T-cell (primary cell): ENCODE measurements around the gene PPHLN1. TPM values are rescaled to one million over a fixed set of nuclear protein-coding genes. Genes with fewer than 3 reads are reported as not detected.
A peak's percentile ranks its signal among the peaks of the same experiment; 100 is the strongest.

Source experiments
- ATAC-seq, 4 experiments: fragments of 200-7000 bp in 3 of 4; fragments of 150-1000 bp in 1 of 4; cut with Tn5 transposase; replicated peaks in 1 of 4; 1 replicate in 3 of 4; 2 replicates in 1 of 4; pipeline ENCODE4 v1.10.0; 2021; ENCODE audit warnings: moderate library complexity in 3 of 4, mild to moderate bottlenecking in 2 of 4, moderate number of reproducible peaks in 1 of 4
- CTCF ChIA-PET, 2 donors: fragments of 300-600 bp; sonication (Branson Sonifier 250); formaldehyde crosslinking; loops; one replicate each; lab custom pipeline; 2022; ENCODE audit warnings: antibody characterized with exemption in 2 of 2; lab: Charles Lee
- POLR2A ChIA-PET, 2 donors: fragments of 300-600 bp; sonication (Branson Sonifier 250); formaldehyde crosslinking; loops; one replicate each; lab custom pipeline; 2022; ENCODE audit warnings: antibody characterized with exemption in 2 of 2; lab: Charles Lee
- DNase-seq, 35 experiments: peaks; one replicate each; pipeline versions ENCODE4 v3.0.0 to v3.0.0-alpha.2; 2013 to 2023
- H3K27ac ChIP-seq: one replicate; pipeline ENCODE4 v1.5.1; 2013; ENCODE audit warnings: low read length
- H3K27me3 ChIP-seq, 2 experiments: replicated peaks in 1 of 2; 1 replicate in 1 of 2; 2 replicates in 1 of 2; pipeline versions ENCODE4 v1.6.1 to v1.7.0; 2013; ENCODE audit warnings: low read length in 1 of 2, mixed read lengths in 1 of 2; ENCODE audit not compliant: control insufficient read depth in 2 of 2, insufficient read depth in 2 of 2; ENCODE audit errors: extremely low read depth in 1 of 2
- H3K36me3 ChIP-seq, 2 donors: 1 replicate in 1 of 2; 2 replicates in 1 of 2; pipeline versions ENCODE4 v1.6.1 to v1.7.0; 2013; ENCODE audit warnings: low read length in 1 of 2; ENCODE audit not compliant: control insufficient read depth in 2 of 2, insufficient read depth in 1 of 2; ENCODE audit errors: extremely low read depth in 1 of 2
- H3K4me1 ChIP-seq, 2 experiments: 1 replicate in 1 of 2; 2 replicates in 1 of 2; pipeline versions ENCODE4 v1.6.1 to v1.7.0; 2013; ENCODE audit warnings: low read length in 2 of 2, mixed read lengths in 1 of 2; ENCODE audit not compliant: insufficient read depth in 2 of 2, control insufficient read depth in 1 of 2; ENCODE audit errors: extremely low read depth in 1 of 2
- H3K4me3 ChIP-seq, 2 donors: 1 replicate in 1 of 2; 2 replicates in 1 of 2; pipeline versions ENCODE4 v1.5.1 to v1.7.0; 2013; ENCODE audit warnings: mild to moderate bottlenecking in 2 of 2, low read length in 1 of 2, moderate library complexity in 1 of 2; ENCODE audit not compliant: control insufficient read depth in 1 of 2; ENCODE audit errors: extremely low read depth in 1 of 2
- H3K9me3 ChIP-seq: 2 replicates; pipeline ENCODE4 v1.7.0; 2013
- H3K27ac Mint-ChIP-seq, 2 donors: one replicate each; pipeline ENCODE4 v1.8.0; 2020 to 2021; ENCODE audit warnings: mild to moderate bottlenecking in 2 of 2, mixed read lengths in 2 of 2
- H3K27me3 Mint-ChIP-seq, 2 donors: one replicate each; pipeline ENCODE4 v1.8.0; 2021 to 2022; ENCODE audit warnings: mixed read lengths in 2 of 2
- H3K36me3 Mint-ChIP-seq: one replicate; pipeline ENCODE4 v1.8.0; 2021; ENCODE audit warnings: mixed read lengths
- H3K4me1 Mint-ChIP-seq, 3 donors: one replicate each; pipeline ENCODE4 v1.8.0; 2020 to 2022; ENCODE audit warnings: mixed read lengths in 3 of 3, mild to moderate bottlenecking in 1 of 3
- H3K4me3 Mint-ChIP-seq, 3 donors: one replicate each; pipeline ENCODE4 v1.8.0; 2020 to 2022; ENCODE audit warnings: mild to moderate bottlenecking in 3 of 3, mixed read lengths in 3 of 3, moderate library complexity in 3 of 3
- H3K9me3 Mint-ChIP-seq, 3 donors: one replicate each; pipeline ENCODE4 v1.8.0; 2020 to 2022; ENCODE audit warnings: mixed read lengths in 3 of 3
- WGBS: methylation state at CpG from one replicate; pipeline ENCODE4 v1.1.5; 2013; ENCODE audit warnings: missing lambda C conversion rate; ENCODE audit not compliant: insufficient coverage; 5-methylcytosine and 5-hydroxymethylcytosine counted together
- total RNA-seq, 35 experiments: library from RNA in 6 of 35; stranded (reverse) in 6 of 35; fragments of 120-200 nt in 1 of 35; gene quantifications; one replicate each; pipeline versions ENCODE4 v1.2.1 to v1.2.4 and lab custom pipeline; 2013 to 2026

Gene PPHLN1
- total RNA-seq, 5 donors from 2014 or later (not counting 1 experiment from before 2014, with no cell fraction given) = 70.8 to 98.9 (median 80.8) TPM

- no peaks in the 10 kb centered on the region for H3K4me1 ChIP-seq
- peaks cover 2% of the 10 kb centered on the region for H3K9me3 ChIP-seq
- ChIA-PET POLR2A (no interaction called here), CTCF (interaction anchor here in 1 of 2 donors (0.6 kb wide), 1 partner anchor 258 kb away, joined by 3 read pairs; no protein-coding TSS in a partner anchor)
- DNase-seq = no peak
- Mint-ChIP-seq H3K27ac (no peak overlapping the region), H3K36me3 (peaks cover 83% of the 10 kb centered on the region), H3K4me3 (no peak overlapping the region), H3K27me3 (no peaks in the 10 kb centered on the region), H3K4me1 (no peaks in the 10 kb centered on the region), H3K9me3 (peaks cover 0 to 11% (median 4%) of the 10 kb centered on the region in 3 donors)
- no peaks in the 10 kb centered on the region for H3K27me3 ChIP-seq
- no peak overlapping the region for H3K4me3 ChIP-seq
- no peak overlapping the region for H3K27ac ChIP-seq
- 97% methylated on average over 4 of the region's 7 CpGs for WGBS
- ATAC-seq = no peak
- peaks cover 22 to 52% of the 10 kb centered on the region in 2 donors for H3K36me3 ChIP-seq
These were observed 118.4 kb downstream of the PPHLN1 start for GRCh38 chr12:42444192-42444943.

GRCh38 chr12:42445891-42446290 is 119.9 kb downstream of the PPHLN1 start:
- Histone ChIP-seq H3K4me3 (no peak overlapping the region), H3K27me3 (no peaks in the 10 kb centered on the region), H3K9me3 (peaks cover 2% of the 10 kb centered on the region), H3K27ac (no peak overlapping the region), H3K36me3 (peaks cover 17 to 51% of the 10 kb centered on the region in 2 donors), H3K4me1 (no peaks in the 10 kb centered on the region)
- H3K4me1 Mint-ChIP-seq = no peaks in the 10 kb centered on the region
- WGBS = 98% methylated on average over 11 of the region's 16 CpGs
- ChIA-PET POLR2A (no interaction called here), CTCF (no interaction called here)
- no peaks in the 10 kb centered on the region for H3K27me3 Mint-ChIP-seq
- no peak for ATAC-seq
- H3K27ac Mint-ChIP-seq = no peak overlapping the region
- H3K9me3 Mint-ChIP-seq = peaks cover 0 to 11% (median 4%) of the 10 kb centered on the region in 3 donors
- no peak for DNase-seq
- H3K36me3 Mint-ChIP-seq = peaks cover 85% of the 10 kb centered on the region
- no peak overlapping the region for H3K4me3 Mint-ChIP-seq

- Mint-ChIP-seq H3K4me1 (no peaks in the 10 kb centered on the region), H3K9me3 (peaks cover 0 to 11% (median 4%) of the 10 kb centered on the region in 3 donors), H3K36me3 (peaks cover 80% of the 10 kb centered on the region), H3K4me3 (no peak overlapping the region), H3K27ac (no peak overlapping the region), H3K27me3 (no peaks in the 10 kb centered on the region)
- no peak overlapping the region for H3K4me3 ChIP-seq
- H3K9me3 ChIP-seq = peaks cover 2% of the 10 kb centered on the region
- POLR2A ChIA-PET = no interaction called here
- CTCF ChIA-PET = no interaction called here
- WGBS = 92% methylated on average over 2 of the region's 6 CpGs
- no peaks in the 10 kb centered on the region for H3K27me3 ChIP-seq
- no peak for ATAC-seq
- peaks cover 13 to 49% of the 10 kb centered on the region in 2 donors for H3K36me3 ChIP-seq
- no peaks in the 10 kb centered on the region for H3K4me1 ChIP-seq
- no peak for DNase-seq
- no peak overlapping the region for H3K27ac ChIP-seq
These were observed 120.8 kb downstream of the PPHLN1 start for GRCh38 chr12:42446761-42447160.

GRCh38 chr12:42447371-42447786 is 121.4 kb downstream of the PPHLN1 start:
- ATAC-seq = no peak
- no CpG with 5 or more reads among the region's 3 CpGs for WGBS
- no peak for DNase-seq
- no peaks in the 10 kb centered on the region for H3K4me1 ChIP-seq
- peaks cover 74% of the 10 kb centered on the region for H3K36me3 Mint-ChIP-seq
- H3K4me3 ChIP-seq = no peak overlapping the region
- H3K36me3 ChIP-seq = peaks cover 10 to 43% of the 10 kb centered on the region in 2 donors
- H3K9me3 ChIP-seq = peaks cover 2% of the 10 kb centered on the region
- no peak overlapping the region for H3K4me3 Mint-ChIP-seq
- H3K27ac Mint-ChIP-seq = no peak overlapping the region
- peaks cover 0 to 2% (median 0%) of the 10 kb centered on the region in 3 donors for H3K4me1 Mint-ChIP-seq
- no peak overlapping the region for H3K27ac ChIP-seq
- ChIA-PET CTCF (no interaction called here), POLR2A (no interaction called here)
- H3K9me3 Mint-ChIP-seq = peaks cover 0 to 11% (median 4%) of the 10 kb centered on the region in 3 donors
- no peaks in the 10 kb centered on the region for H3K27me3 Mint-ChIP-seq
- H3K27me3 ChIP-seq = no peaks in the 10 kb centered on the region

- Mint-ChIP-seq H3K36me3 (peaks cover 60% of the 10 kb centered on the region), H3K27me3 (no peaks in the 10 kb centered on the region), H3K4me3 (no peak overlapping the region), H3K27ac (no peak overlapping the region), H3K9me3 (peaks cover 0 to 6% (median under 1%) of the 10 kb centered on the region in 3 donors), H3K4me1 (peaks cover 0 to 2% (median 0%) of the 10 kb centered on the region in 3 donors)
- Histone ChIP-seq H3K4me3 (no peak overlapping the region), H3K27ac (no peak overlapping the region), H3K9me3 (no peaks in the 10 kb centered on the region), H3K27me3 (no peaks in the 10 kb centered on the region), H3K36me3 (peaks cover 0 to 28% of the 10 kb centered on the region in 2 donors), H3K4me1 (no peaks in the 10 kb centered on the region)
- POLR2A ChIA-PET = no interaction called here
- CTCF ChIA-PET = no interaction called here
- ATAC-seq = no peak
- no peak for DNase-seq
- 95% methylated on average over 9 of the region's 9 CpGs for WGBS
These were observed 122.9 kb downstream of the PPHLN1 start for GRCh38 chr12:42448841-42449240.

- Histone ChIP-seq H3K27ac (no peak overlapping the region), H3K4me3 (no peak overlapping the region), H3K9me3 (no peaks in the 10 kb centered on the region), H3K27me3 (no peaks in the 10 kb centered on the region), H3K36me3 (peaks cover 0 to 16% of the 10 kb centered on the region in 2 donors), H3K4me1 (no peaks in the 10 kb centered on the region)
- H3K9me3 Mint-ChIP-seq = no peaks in the 10 kb centered on the region
- H3K4me1 Mint-ChIP-seq = peaks cover 0 to 2% (median 0%) of the 10 kb centered on the region in 3 donors
- POLR2A ChIA-PET = no interaction called here
- no peak for DNase-seq
- H3K27ac Mint-ChIP-seq = peak overlapping the region in 1 of 2 donors; percentile 19
- no peak for ATAC-seq
- H3K4me3 Mint-ChIP-seq = no peak overlapping the region
- CTCF ChIA-PET = no interaction called here
- H3K27me3 Mint-ChIP-seq = no peaks in the 10 kb centered on the region
- 100% methylated on average over 1 of the region's 2 CpGs for WGBS
- H3K36me3 Mint-ChIP-seq = peaks cover 46% of the 10 kb centered on the region
These were observed 124.3 kb downstream of the PPHLN1 start for GRCh38 chr12:42450248-42450647.
